Upper lobe of left lung (tissue), 4 donors: ENCODE measurements around the gene ZNF57.
A peak's percentile ranks its signal among the peaks of the same experiment; 100 is the strongest.

ENCODE experiments used
- POLR2A ChIP-seq, 4 donors: fragments of 450-650 bp; IDR thresholded peaks; one replicate each; pipeline ENCODE4 v1.5.1; 2016 to 2017; ENCODE audit warnings: antibody characterized with exemption in 4 of 4, mild to moderate bottlenecking in 2 of 4
- TF ChIP-seq, protein P1 (sequence below), 6 experiments: fragments of 450-650 bp in 4 of 6; fragments of 200-600 bp in 2 of 6; sonication (generic) in 2 of 6; IDR thresholded peaks; one replicate each; pipeline ENCODE4 v1.5.1; 2016 to 2019; ENCODE audit warnings: antibody characterized with exemption in 6 of 6

DNA sequence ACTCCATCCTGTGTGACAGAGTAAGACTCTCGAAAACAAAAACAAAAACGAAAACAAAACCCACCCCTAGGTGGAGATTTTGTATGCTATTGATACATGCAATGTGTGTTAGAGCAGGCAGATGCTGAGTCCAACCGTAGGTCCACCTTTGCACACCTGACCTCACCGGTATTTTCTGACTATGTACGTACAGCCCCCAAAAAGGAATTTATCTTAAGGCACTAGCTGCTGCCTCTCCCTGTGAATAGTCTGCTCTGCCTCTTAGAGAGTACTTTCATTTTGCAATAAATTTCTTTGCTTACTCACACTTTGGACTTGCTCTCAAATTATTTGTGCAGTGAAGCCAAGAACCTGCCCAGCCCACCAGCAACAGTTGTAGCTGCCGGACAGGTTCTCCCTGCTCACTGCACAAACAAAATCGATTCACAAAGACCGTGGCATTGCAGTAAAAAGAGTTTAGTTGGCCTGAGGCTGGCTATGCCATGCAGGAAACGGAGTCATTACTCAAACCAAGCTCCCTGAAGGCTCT, 52.3 kb downstream of the ZNF57 start:
- TF ChIP-seq, protein P1, sequence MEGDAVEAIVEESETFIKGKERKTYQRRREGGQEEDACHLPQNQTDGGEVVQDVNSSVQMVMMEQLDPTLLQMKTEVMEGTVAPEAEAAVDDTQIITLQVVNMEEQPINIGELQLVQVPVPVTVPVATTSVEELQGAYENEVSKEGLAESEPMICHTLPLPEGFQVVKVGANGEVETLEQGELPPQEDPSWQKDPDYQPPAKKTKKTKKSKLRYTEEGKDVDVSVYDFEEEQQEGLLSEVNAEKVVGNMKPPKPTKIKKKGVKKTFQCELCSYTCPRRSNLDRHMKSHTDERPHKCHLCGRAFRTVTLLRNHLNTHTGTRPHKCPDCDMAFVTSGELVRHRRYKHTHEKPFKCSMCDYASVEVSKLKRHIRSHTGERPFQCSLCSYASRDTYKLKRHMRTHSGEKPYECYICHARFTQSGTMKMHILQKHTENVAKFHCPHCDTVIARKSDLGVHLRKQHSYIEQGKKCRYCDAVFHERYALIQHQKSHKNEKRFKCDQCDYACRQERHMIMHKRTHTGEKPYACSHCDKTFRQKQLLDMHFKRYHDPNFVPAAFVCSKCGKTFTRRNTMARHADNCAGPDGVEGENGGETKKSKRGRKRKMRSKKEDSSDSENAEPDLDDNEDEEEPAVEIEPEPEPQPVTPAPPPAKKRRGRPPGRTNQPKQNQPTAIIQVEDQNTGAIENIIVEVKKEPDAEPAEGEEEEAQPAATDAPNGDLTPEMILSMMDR (IDR thresholded peaks at IDR 0.05), result peak in 1 of 6 experiments; percentile 24
- TF ChIP-seq POLR2A (IDR thresholded peaks at IDR 0.05), result peak in 1 of 4 donors; percentile 51
